Measurements from ENCODE around the gene CD7. TPM values are rescaled to one million over a fixed set of nuclear protein-coding genes. Genes with fewer than 3 reads are reported as not detected.

The CD7 gene
- total RNA-seq, 1 experiment from 2014 or later: 0.93 TPM

GRCh38 chr17:82313195-82314011, 4.0 kb downstream of the CD7 start:
- no peak overlapping the region for H3K4me3 ChIP-seq (ENCODE audit: low read depth, low read length)
- CTCF ChIA-PET: no interaction called here

DNA sequence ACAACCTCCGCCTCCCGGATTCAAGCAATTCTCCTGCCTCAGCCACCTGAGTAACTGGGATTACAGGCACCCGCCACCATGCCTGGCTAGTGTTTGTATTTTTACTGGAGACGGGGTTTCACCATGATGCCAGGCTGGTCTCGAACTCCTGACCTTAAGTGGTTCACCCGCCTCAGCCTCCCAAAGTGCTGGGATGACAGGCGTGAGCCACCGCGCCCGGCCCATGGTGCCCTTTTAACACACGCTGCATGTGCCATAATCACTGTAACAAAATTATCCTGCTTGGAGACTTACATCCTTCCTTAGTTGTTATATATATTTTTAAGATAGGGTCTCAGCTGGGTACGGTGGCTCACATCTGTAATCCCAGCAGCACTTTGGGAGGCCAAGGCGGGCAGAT, 5.4 kb downstream of the CD7 start:
- H3K4me1 Mint-ChIP-seq (ENCODE audit: low read depth, unreplicated experiment): peaks cover 14% of the 10 kb centered on the region
- H3K9me3 Mint-ChIP-seq (ENCODE audit: unreplicated experiment): no peaks in the 10 kb centered on the region
- Histone ChIP-seq H3K4me3 (ENCODE audit: low read depth, low read length) (no peak overlapping the region), H3K9me3 (no peaks in the 10 kb centered on the region), H3K27me3 (replicated peaks; ENCODE audit: control insufficient read depth, insufficient read depth, low read length) (no peaks in the 10 kb centered on the region), H3K36me3 (ENCODE audit: control insufficient read depth, insufficient read depth, low read length) (no peaks in the 10 kb centered on the region), H3K4me1 (peaks cover 13% of the 10 kb centered on the region)
- ChIA-PET CTCF (no interaction called here), POLR2A (interaction anchor here (0.6 kb wide), 1 partner anchor 19 kb away, joined by 3 read pairs; no protein-coding TSS in a partner anchor)
- intact Hi-C loops (cut with micrococcal nuclease; ENCODE audit: unreplicated experiment): no loop called here
- H3K4me3 Mint-ChIP-seq (ENCODE audit: unreplicated experiment): no peak overlapping the region
- no peak overlapping the region for H3K27ac Mint-ChIP-seq (ENCODE audit: unreplicated experiment)
- BruUV-seq (replicated peaks): no TSS peak
- no peaks in the 10 kb centered on the region for H3K27me3 Mint-ChIP-seq (ENCODE audit: insufficient read depth, unreplicated experiment)
- no peaks in the 10 kb centered on the region for H3K36me3 Mint-ChIP-seq (ENCODE audit: insufficient read depth, unreplicated experiment)
- DNase-seq: no peak
- no peak for TF ChIP-seq CTCF (IDR thresholded peaks at IDR 0.05; ENCODE audit: insufficient read depth in 1 of 2, low read depth in 1 of 2, low read length in 1 of 2, severe bottlenecking in 1 of 2, unreplicated experiment in 1 of 2)

More at GRCh38 chr17:82313195-82314011, 4.0 kb downstream of the CD7 start:
- peaks cover 13% of the 10 kb centered on the region for H3K4me1 ChIP-seq
- no peaks in the 10 kb centered on the region for H3K27me3 ChIP-seq (replicated peaks; ENCODE audit: control insufficient read depth, insufficient read depth, low read length)
- Mint-ChIP-seq H3K4me1 (ENCODE audit: low read depth, unreplicated experiment) (peaks cover 14% of the 10 kb centered on the region), H3K36me3 (ENCODE audit: insufficient read depth, unreplicated experiment) (no peaks in the 10 kb centered on the region), H3K9me3 (ENCODE audit: unreplicated experiment) (no peaks in the 10 kb centered on the region), H3K4me3 (ENCODE audit: unreplicated experiment) (no peak overlapping the region), H3K27me3 (ENCODE audit: insufficient read depth, unreplicated experiment) (no peaks in the 10 kb centered on the region), H3K27ac (ENCODE audit: unreplicated experiment) (peak overlapping the region; percentile 30)
- H3K9me3 ChIP-seq: no peaks in the 10 kb centered on the region
- POLR2A ChIA-PET: no interaction called here
- intact Hi-C loops (cut with micrococcal nuclease; ENCODE audit: unreplicated experiment): no loop called here
- DNase-seq: no peak
- BruUV-seq (replicated peaks): no TSS peak
- H3K36me3 ChIP-seq (ENCODE audit: control insufficient read depth, insufficient read depth, low read length): no peaks in the 10 kb centered on the region
- no peak for TF ChIP-seq CTCF (IDR thresholded peaks at IDR 0.05; ENCODE audit: insufficient read depth in 1 of 2, low read depth in 1 of 2, low read length in 1 of 2, severe bottlenecking in 1 of 2, unreplicated experiment in 1 of 2)

GRCh38 chr17:82310877-82311276, 6.5 kb downstream of the CD7 start:
- Histone ChIP-seq H3K9me3 (no peaks in the 10 kb centered on the region), H3K27me3 (replicated peaks; ENCODE audit: control insufficient read depth, insufficient read depth, low read length) (no peaks in the 10 kb centered on the region), H3K4me1 (peaks cover 13% of the 10 kb centered on the region), H3K4me3 (ENCODE audit: low read depth, low read length) (no peak overlapping the region), H3K36me3 (ENCODE audit: control insufficient read depth, insufficient read depth, low read length) (no peaks in the 10 kb centered on the region)
- no TSS peak for BruUV-seq (replicated peaks)
- CTCF ChIA-PET: no interaction called here
- TF ChIP-seq CTCF (IDR thresholded peaks at IDR 0.05; ENCODE audit: insufficient read depth in 1 of 2, low read depth in 1 of 2, low read length in 1 of 2, severe bottlenecking in 1 of 2, unreplicated experiment in 1 of 2): no peak
- H3K27ac Mint-ChIP-seq (ENCODE audit: unreplicated experiment): no peak overlapping the region
- H3K4me3 Mint-ChIP-seq (ENCODE audit: unreplicated experiment): no peak overlapping the region
- H3K4me1 Mint-ChIP-seq (ENCODE audit: low read depth, unreplicated experiment): peaks cover 14% of the 10 kb centered on the region
- intact Hi-C loops (cut with micrococcal nuclease; ENCODE audit: unreplicated experiment): no loop called here
- no peaks in the 10 kb centered on the region for H3K36me3 Mint-ChIP-seq (ENCODE audit: insufficient read depth, unreplicated experiment)
- no peaks in the 10 kb centered on the region for H3K27me3 Mint-ChIP-seq (ENCODE audit: insufficient read depth, unreplicated experiment)
- POLR2A ChIA-PET: no interaction called here
- H3K9me3 Mint-ChIP-seq (ENCODE audit: unreplicated experiment): no peaks in the 10 kb centered on the region
- no peak for DNase-seq
